ENCODE data around the gene ATMIN.

ATMIN gene

DNA sequence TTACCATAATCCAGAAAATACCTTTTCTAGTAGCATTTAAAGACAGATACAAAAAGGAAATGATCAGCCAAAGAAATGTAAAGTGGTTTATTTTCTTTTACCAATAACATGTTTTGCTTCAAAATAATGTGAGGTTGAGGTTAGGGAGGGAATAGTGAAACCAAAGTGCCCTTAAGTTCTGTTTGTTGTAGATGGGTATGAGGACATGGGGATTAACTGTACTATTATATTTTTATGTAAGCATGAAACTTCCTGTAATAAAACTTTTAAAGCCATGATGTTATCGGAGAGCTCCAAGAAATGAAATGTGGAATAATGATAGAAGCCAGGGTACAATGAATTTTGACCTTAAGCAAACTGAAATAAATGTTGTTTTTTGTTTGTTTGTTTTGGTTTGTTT is 31.5 kb downstream of the ATMIN start:
- no peak for DNase-seq (ENCODE audit: low read depth, low spot score)

DNA sequence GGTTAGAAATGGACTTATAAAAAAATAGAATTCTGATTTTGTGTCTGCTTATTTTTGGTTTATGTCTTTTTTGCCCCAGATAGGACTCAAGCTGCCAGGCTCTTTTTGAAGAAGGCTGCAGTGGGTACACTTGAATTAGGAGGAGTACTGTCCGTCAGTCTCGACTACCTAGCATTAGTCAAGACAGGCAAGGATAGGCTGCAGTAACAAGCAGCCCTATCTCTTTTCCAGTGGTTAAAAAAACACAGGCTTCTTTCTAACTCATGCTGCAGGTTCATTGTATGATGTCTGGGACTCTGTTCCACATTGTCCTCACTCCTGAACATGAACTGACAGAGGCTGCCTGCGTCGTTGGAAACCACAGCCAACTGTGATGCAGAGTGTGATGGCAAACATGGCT is 33.4 kb downstream of the ATMIN start:
- DNase-seq (ENCODE audit: low read depth, low spot score), result no peak

DNA sequence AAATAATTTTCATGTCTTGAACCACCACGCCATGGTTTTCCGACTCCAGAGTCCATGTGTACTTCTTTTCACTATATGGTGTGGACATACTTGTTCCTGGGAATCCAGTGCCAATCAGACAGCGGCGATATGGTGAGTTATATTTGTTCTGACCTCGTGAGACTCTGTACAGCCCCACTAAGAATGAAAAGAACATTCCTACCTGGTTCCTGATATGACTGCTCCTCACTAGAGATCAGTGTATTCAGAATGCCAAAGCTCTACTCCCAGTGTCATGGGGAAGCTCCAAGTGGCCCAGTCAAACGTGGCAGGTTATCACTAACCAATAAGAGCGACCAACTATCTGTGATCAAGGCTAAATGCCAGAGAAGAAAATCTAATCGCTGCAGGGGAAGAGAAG is 35.3 kb downstream of the ATMIN start:
- no peak for DNase-seq (ENCODE audit: low read depth, low spot score)

DNA sequence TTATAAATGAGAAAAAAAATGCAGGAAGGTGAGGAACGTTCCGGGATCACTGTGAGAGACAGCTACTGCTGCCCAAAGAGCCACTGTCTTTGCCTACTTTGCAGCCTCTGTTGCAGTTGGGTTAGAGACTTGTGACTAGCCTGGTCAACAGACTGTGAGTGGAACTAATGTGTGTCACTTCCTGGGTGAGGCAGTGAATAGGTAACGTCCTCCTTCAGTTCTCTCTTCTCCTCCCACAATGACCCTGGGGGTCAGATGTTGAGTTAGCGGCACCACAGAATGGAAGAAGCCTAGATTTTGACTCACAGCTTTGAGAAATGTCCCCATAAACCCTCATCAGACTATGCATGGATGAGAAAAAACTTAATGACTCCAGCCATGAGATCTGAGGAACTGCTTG is 36.2 kb downstream of the ATMIN start:
- DNase-seq (ENCODE audit: low read depth, low spot score), result no peak

DNA sequence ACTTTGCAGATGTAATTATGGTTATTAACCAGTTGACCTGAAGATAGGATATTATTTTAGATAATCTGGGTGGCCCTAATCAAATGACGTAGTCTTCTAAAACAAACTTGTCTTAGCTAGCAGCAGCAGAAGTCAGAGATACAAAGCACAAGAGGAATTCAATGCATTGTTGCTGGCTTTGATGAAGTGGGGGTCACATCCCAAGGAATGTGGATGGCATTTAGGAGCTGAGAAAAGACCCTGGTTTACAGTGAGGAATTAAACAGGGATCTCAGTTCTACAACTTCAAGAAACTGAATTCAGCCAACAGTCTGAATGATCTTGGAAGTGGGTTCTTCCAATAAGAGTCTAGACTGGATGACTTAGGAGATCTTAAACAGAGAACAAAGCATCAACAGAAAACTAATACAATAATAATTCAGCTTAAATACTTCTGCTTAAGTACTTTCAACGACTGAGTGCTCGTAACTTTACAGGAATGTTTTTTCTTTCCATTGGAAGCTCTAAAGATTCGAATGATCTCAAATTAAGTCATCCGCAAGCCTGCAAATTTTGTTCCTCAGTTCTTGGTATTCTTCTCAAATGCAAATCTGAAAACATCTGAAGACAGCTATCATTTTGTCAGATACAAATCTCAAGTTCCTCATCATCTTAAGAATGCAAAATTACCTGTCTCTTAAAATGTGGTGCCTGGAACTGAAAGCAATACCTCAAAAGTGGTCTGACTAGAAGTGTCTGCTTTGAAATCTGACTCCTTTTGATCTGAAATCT is 38.1 kb downstream of the ATMIN start:
- DNase-seq (ENCODE audit: low read depth, low spot score), result no peak

DNA sequence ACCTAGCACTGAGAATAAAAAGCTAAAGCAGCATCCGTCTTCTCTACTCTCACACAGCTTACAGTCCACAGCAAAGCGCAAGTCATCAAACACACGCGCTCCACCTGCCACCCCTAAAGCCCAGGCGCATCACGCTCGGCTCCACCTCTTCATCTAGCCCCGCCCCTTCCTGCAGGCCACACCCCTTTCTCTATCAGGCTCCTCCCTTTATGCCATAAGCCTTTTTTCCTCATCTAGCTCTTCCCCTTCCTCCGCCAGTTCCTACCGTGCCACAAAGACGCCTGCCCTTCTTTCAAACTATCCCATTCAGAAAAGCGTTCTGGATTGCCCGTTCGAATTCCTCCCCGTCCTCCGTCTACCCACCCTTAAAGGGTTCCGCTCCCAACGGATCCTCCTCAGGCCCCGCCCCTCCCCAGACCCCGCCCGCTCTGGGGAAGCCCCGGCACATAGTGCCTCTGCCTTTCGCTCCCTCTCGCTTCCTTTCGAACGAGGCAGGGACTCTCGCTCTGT is 41.0 kb downstream of the ATMIN start:
- DNase-seq (ENCODE audit: low read depth, low spot score), result peak; percentile 85

DNA sequence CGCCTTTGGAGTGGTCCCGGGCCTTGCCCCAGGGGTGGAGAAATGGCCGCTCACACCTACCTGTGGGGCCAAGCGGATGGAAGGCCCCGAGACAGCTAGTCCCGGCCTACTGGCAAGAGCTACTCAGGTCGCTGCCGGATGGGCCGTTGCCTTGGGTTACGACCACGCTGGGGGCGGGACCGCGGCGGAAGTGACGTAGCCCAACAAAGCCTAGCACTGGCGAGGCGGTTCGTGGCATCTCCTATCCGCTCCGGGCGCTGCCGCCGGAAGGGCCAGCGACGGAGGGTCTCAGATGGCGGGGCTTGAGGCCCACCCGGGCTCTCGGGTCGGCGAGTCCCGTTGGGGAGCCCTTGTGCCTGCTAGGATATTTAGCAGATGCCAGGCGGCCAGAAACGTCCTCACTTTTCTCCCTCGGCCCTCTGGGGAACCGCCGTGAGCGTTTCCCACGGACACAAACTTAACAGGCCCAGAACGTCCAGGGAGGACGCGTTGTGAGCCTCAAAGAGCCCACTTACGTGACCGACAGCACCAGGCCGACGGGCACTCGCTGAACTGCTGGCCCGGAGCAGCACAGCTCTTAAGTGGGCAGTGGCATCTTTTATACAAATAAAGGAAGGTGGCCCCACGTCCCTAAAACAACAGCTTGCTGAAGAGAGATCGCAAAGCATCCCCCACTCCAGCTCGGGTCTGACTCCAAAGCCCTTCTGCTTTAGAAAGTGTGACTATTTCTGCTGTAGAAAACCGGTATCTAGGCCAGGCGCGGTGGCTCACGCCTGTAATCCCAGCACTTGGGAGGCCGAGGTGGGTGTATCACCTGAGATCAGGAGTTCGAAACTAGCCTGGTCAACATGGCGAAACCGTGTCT is 41.7 kb downstream of the ATMIN start, which contains the start of gene C16orf46:
Gene C16orf46 (minus strand): TSS at position 163 of the 865 bp plus-strand sequence. CDS start 13,283 bp downstream, outside the sequence.
- peak; percentile 94 for DNase-seq (ENCODE audit: low read depth, low spot score)

DNA sequence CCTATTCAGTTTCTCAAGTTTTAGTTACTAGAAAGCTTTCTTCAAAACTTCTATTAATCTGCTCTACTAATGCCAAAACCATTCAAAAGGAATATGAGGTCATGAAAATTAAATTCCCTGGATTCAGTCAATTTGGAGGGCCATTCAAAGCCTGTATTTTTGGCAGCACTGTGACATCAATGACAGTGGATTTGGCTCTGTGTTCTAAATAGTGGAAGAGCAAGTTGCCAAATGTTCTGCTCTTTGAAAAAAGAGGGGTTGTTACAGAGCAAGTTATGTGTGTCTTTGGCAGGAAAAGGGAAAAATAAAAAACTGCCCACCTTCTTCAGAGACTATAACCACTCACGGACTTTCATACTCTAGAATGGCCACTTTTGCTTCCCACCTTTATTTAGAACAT is 44.6 kb downstream of the ATMIN start:
- no peak for DNase-seq (ENCODE audit: low read depth, low spot score)

DNA sequence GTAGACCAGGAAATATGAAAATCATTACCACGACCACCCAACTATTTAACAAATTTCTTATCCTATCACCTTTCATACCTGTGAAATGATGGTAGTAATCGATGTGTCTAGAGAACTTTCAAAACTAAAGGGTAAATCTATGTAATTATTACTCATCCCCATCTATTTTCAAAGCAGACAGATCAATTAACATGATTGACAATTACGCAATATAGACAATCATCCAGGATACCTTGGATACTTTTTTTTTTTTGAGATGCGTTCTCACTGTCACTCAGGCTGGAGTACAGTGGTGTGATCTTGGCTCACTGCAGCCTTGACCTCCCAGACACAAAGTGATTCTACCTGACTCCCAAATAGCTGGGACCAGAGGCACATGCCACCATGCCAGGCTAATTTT is 45.4 kb downstream of the ATMIN start:
- no peak for DNase-seq (ENCODE audit: low read depth, low spot score)

DNA sequence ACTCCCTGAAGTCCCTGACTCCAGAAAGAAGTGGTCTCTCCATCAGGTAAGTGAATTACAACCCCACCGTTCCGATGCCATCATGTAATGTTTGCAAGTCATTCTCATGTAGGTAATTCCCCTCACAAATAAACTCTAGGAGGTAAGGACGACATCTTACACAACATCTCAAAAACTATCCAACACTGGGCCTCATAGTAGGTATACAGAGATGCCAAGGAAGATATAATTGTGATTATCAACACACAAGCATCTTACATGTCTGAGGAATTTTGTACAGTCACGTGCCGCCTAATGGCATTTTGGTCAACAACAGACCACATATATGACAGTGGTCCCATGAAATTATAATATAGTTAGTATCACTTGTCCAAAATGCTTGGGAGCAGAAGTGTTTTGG is 53.2 kb downstream of the ATMIN start:
- DNase-seq (ENCODE audit: low read depth, low spot score), result no peak

DNA sequence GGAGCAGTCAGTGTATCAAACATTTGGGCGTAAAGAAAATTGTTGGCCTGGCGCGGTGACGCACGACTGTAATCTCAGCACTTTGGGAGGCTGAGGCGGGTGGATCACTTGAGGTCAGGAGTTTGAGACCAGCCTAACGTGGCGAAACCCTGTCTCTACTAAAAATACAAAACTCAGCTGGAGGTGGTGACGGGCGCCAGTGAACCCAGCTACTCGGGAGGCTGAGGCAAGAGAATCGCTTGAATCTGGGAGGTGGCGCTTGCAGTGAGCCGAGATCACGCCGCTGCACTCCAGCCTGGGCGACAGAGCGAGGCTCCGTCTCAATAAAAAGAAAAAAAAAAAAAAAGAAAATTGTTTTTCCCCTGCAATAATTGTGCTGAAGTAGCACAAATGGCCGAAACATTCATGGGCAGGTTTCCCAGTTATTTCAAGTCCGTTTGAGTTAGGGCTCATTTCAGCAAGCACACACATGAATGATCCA is 59.2 kb downstream of the ATMIN start:
- no peak for DNase-seq (ENCODE audit: low read depth, low spot score)

DNA sequence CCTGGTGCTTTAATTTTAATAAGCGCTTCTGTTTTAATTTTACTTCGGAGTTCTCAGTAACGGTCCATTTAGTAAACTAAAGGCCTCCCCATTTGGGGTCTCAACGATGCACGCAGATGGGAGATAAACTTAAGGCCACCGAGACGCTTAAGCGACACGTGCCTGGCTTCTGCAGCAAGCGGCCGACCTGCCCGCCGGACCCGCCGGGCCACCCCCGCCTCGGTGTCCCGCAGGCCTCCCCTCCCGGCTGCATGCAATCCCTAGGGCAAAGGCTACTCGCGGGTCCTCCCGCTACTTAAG is 60.0 kb downstream of the ATMIN start:
- DNase-seq (ENCODE audit: low read depth, low spot score), result no peak

DNA sequence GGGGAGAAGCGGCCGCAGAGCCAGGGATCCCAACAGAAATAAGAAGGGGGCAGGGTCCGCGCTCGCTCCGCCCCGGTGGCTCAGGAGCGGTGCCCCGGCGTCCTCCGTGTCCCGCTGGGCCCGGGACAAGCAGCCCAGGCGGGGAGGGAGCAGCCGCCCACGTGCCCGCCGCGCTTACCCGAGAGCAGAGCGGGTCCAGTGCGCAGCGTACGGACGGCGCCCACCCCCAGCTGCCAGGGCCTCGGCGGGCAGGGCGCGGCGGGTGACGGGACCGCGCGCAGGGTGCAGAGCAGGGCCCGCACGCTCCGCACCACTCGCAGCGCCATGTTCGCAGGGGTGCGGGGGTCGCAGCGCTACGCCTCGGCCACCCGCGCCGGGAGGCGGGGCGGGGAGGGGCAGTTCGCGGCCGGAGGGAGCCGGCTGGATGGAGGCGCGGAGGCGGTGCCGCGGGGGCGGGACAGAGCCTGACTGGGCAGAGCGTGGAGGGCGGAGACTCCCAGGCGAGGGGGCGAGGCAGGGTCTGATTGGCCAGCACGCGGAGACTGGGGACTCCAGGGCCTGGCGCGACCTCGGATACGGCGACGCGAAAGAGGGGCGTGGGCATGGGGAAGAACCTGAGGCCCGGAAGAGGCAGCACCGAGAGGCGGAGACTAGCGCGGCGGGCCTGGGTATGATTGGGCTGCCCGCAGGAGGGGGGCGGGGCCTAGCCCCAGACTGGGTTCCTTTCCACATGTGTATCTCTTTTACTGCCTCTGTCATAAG is 60.5 kb downstream of the ATMIN start, which contains the start of gene GCSH:
Gene GCSH (minus strand): TSS at position 443 of the 762 bp plus-strand sequence. CDS start 117 bp downstream, at position 326.
- DNase-seq (ENCODE audit: low read depth, low spot score), result peak; percentile 97

DNA sequence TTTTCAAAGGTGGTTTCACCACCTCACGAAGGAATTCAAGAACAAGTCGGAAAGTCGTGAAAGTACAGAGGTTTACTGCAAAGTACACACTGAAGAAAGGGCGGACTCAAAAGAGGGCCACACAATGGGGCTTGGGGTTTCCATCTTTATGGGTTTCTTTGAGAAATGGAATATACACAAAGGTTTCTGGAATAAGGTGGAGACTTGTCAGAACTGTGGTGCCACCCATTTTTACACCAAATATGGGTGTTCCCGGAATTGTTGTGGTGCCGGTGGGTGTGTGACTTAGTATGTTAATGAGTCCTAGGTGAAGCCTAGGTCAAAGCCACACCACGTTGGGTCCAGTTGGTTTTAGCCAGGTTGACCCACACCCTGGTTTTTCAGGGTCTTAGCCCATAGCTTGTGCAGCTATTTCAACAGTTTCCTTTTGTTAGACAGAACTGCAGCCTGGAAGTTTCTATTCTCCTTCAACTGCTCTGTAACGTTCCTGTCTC is 61.1 kb downstream of the ATMIN start:
- no peak for DNase-seq (ENCODE audit: low read depth, low spot score)
